Osteocyte (in vitro differentiated cells): ENCODE measurements around the gene CDCP2. TPM values are rescaled to one million over a fixed set of nuclear protein-coding genes. Genes with fewer than 3 reads are reported as not detected.

Experiments
- DNase-seq: peaks from one replicate; pipeline ENCODE4 v3.0.0; 2021; ENCODE audit warnings: mixed read lengths; ENCODE audit not compliant: unreplicated experiment; ENCODE audit errors: extremely low spot score
- H3K27ac Mint-ChIP-seq: one replicate; pipeline ENCODE4 v1.8.0; 2021; ENCODE audit warnings: mild to moderate bottlenecking, mixed read lengths; ENCODE audit not compliant: unreplicated experiment
- H3K27me3 Mint-ChIP-seq: one replicate; pipeline ENCODE4 v1.8.0; 2021; ENCODE audit warnings: mixed read lengths; ENCODE audit not compliant: unreplicated experiment
- H3K36me3 Mint-ChIP-seq: one replicate; pipeline ENCODE4 v1.8.0; 2021; ENCODE audit warnings: mixed read lengths; ENCODE audit not compliant: unreplicated experiment
- H3K4me1 Mint-ChIP-seq: one replicate; pipeline ENCODE4 v1.8.0; 2021; ENCODE audit warnings: mixed read lengths; ENCODE audit not compliant: unreplicated experiment
- H3K4me3 Mint-ChIP-seq: one replicate; pipeline ENCODE4 v1.8.0; 2021; ENCODE audit warnings: mild to moderate bottlenecking, moderate library complexity, mixed read lengths; ENCODE audit not compliant: unreplicated experiment
- H3K9me3 Mint-ChIP-seq: one replicate; pipeline ENCODE4 v1.8.0; 2021; ENCODE audit warnings: mixed read lengths; ENCODE audit not compliant: unreplicated experiment
- CTCF ChIP-seq: fragments of 200-600 bp; sonication (generic); IDR thresholded peaks from 2 replicates; pipeline ENCODE4 v1.5.0; 2021; ENCODE audit warnings: antibody characterized with exemption, mild to moderate bottlenecking, moderate library complexity
- total RNA-seq: library from RNA; stranded (reverse); gene quantifications from 2 replicates; pipeline ENCODE4 v1.2.1, GENCODE V29; 2021

The CDCP2 gene
- total RNA-seq, 1 donor from 2014 or later = not detected

- Mint-ChIP-seq H3K4me1 (no peaks in the 10 kb centered on the region), H3K9me3 (no peaks in the 10 kb centered on the region), H3K27me3 (no peaks in the 10 kb centered on the region), H3K36me3 (no peaks in the 10 kb centered on the region), H3K4me3 (no peak overlapping the region), H3K27ac (no peak overlapping the region)
- TF ChIP-seq CTCF = no peak
- peak; percentile 17 for DNase-seq
These were observed 40.8 kb downstream of the CDCP2 start for GRCh38 chr1:54112027-54112426.

GRCh38 chr1:54111624-54112023 lies 41.2 kb downstream of the CDCP2 start:
- no peaks in the 10 kb centered on the region for H3K9me3 Mint-ChIP-seq
- H3K27ac Mint-ChIP-seq = no peak overlapping the region
- no peaks in the 10 kb centered on the region for H3K27me3 Mint-ChIP-seq
- no peak overlapping the region for H3K4me3 Mint-ChIP-seq
- peak; percentile 17 for DNase-seq
- H3K4me1 Mint-ChIP-seq = no peaks in the 10 kb centered on the region
- no peaks in the 10 kb centered on the region for H3K36me3 Mint-ChIP-seq
- no peak for TF ChIP-seq CTCF

GRCh38 chr1:54110996-54111395 lies 41.8 kb downstream of the CDCP2 start:
- no peak overlapping the region for H3K4me3 Mint-ChIP-seq
- H3K9me3 Mint-ChIP-seq = no peaks in the 10 kb centered on the region
- DNase-seq = peak; percentile 62
- no peaks in the 10 kb centered on the region for H3K4me1 Mint-ChIP-seq
- no peaks in the 10 kb centered on the region for H3K27me3 Mint-ChIP-seq
- TF ChIP-seq CTCF = no peak
- no peak overlapping the region for H3K27ac Mint-ChIP-seq
- H3K36me3 Mint-ChIP-seq = no peaks in the 10 kb centered on the region

GRCh38 chr1:54109129-54110090 lies 43.4 kb downstream of the CDCP2 start:
- no peak for TF ChIP-seq CTCF
- Mint-ChIP-seq H3K4me1 (no peaks in the 10 kb centered on the region), H3K27me3 (no peaks in the 10 kb centered on the region), H3K4me3 (no peak overlapping the region), H3K36me3 (no peaks in the 10 kb centered on the region), H3K27ac (no peak overlapping the region), H3K9me3 (no peaks in the 10 kb centered on the region)
- peak; percentile 46 for DNase-seq

GRCh38 chr1:54108156-54108555 lies 44.6 kb downstream of the CDCP2 start:
- H3K4me1 Mint-ChIP-seq = no peaks in the 10 kb centered on the region
- H3K9me3 Mint-ChIP-seq = no peaks in the 10 kb centered on the region
- no peak overlapping the region for H3K27ac Mint-ChIP-seq
- no peaks in the 10 kb centered on the region for H3K27me3 Mint-ChIP-seq
- no peak overlapping the region for H3K4me3 Mint-ChIP-seq
- no peaks in the 10 kb centered on the region for H3K36me3 Mint-ChIP-seq
- DNase-seq = no peak
- no peak for TF ChIP-seq CTCF
